Stimulated activated CD4-positive, alpha-beta T cell treated with anti-CD3 and anti-CD28 coated beads, Interleukin-4, amount 100 ng/mL, for 4 hours (primary cell): Measurements from ENCODE around the gene SHISA9.

Source experiments
- DNase-seq, 2 experiments: peaks; one replicate each; pipeline ENCODE4 v3.0.0-alpha.2; 2020

Gene SHISA9

GRCh38 chr16:13081825-13082331, 180.5 kb downstream of the SHISA9 start:
- no peak for DNase-seq

- no peak for DNase-seq
Observed at GRCh38 chr16:13083681-13084080, 182.3 kb downstream of the SHISA9 start.

- DNase-seq: no peak
Observed at GRCh38 chr16:13084331-13084730, 182.9 kb downstream of the SHISA9 start.

DNA sequence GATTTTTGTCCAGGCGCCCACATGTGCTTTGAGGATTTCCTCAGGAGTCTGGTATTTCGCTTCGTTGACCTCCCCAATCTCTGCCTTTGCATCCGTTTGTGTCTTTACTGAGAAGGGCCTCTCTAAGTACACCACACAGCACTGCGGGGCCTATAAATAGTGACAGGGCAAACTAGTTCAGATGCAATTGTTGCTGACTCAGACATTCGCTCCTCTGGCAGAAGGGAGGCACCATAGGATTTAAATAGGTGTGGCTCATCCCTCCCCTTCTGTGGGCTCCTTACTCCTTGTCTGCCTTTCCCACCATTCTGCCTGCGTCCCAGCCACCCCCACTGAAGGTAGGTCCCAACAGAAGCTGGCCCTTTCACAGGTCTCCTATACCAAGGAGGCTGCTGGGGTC, 192.3 kb downstream of the SHISA9 start:
- no peak for DNase-seq

DNA sequence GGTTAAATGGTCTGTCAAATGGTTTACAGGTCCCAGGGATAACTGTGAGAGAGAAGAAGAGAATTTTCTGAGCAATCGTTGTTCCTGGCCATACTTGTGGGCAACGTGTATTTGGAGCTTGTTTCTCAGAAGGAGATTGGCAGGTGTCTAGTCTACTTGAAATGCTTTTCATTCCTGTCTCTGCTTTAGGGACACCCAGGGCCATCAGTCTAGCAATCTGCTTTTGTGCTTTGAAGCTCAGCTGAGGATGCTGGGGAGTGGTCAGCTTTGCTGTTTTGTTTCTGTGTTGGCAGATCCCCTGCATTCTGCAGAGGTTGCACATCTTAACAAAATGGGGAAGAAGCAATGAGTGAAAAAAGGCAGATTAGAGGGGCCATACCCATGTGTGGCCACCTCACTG, 193.7 kb downstream of the SHISA9 start:
- no peak for DNase-seq

DNA sequence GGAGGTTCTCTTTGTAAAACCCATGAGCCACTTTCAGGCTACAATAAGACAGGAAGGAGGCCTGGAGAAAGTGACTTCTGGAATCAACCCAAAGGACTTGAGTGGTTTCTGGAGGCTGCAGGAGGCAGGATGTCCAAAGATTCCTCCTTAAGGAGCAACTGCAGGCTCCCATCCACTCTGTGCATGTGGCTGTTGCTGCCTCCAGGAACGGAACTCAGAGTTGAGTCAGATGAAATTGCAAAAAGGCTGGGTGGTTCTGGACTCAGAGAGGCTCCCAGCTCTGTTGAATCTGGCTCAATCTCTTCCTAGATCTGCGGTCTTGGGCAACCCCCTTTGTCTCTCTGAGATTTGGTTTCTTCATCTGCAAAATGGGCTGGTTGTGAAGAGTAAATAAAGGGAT, 197.1 kb downstream of the SHISA9 start:
- no peak for DNase-seq

DNA sequence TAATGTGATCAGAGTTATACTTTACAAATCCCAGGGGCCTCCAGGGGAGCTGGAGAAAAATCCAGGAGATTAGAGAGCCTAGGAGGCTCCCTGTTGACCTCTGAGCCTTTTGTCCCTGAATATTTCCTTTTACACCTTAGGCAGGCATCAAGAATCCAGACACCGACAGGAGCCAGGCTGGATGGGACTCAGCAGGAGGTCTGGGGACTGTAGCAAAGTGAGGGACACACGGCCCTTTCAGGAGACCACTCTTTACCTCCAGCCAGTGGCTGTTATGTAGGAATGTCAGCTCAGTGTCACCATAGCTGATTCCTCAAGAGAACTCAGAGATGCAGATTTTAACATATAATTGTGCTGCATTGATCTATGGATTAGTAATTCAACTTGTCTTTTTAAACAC, 198.4 kb downstream of the SHISA9 start:
- no peak for DNase-seq

- DNase-seq: no peak
Observed at GRCh38 chr16:13100970-13101369, 199.6 kb downstream of the SHISA9 start.

DNA sequence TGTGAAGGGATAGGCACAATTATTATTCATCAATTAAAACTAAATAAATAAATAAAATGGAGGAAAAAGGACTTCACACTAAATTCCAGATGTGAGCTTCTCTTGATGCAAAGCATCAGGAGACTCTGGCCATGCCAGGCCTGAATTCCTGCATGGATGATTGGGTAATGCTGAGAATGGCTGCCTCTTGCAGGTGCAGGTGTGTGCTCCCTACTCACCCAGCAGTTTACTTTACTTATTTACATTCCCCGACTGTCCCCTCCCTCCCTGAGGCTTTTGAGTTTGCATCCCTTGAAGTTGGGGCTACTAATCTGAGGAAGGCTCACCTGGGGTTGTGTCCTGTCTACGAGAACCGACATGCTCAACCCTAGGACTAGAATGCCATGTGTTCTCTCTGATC, 200.4 kb downstream of the SHISA9 start:
- DNase-seq: no peak

- DNase-seq: no peak
Observed at GRCh38 chr16:13102401-13102800, 201.0 kb downstream of the SHISA9 start.

DNA sequence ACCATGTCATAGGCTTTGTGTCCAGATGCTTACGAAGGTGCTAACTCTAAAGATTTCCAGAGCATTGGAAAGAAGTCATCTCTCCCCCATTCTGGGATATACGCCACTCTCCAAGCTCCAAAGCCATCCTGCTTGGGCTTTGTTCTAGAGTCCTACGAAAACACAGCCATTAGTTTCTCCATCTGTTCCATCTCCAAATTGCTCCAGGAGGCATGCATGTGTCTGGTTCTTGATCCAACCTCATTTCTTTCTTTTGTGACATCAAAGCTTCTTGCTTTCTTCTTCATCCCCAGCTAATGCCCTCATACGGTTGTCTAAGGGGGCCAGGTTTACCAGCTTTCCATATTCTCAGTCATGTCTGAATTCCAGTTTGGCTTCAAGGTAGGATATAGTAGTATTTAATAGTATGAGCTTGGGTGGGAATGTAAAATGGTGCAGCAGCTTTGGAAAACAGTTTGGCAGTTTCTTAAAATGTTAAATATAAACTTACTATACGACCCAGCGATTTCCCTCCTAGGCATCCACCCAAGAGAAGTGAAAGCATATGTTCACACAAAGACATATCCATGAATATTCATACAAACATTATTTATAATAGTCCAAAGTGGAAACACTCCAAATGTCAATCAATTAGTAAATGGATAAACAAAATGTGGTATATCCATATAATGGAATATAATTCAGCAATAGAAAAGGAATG, 202.6 kb downstream of the SHISA9 start:
- no peak for DNase-seq

- no peak for DNase-seq
Observed at GRCh38 chr16:13104772-13105171, 203.4 kb downstream of the SHISA9 start.

DNA sequence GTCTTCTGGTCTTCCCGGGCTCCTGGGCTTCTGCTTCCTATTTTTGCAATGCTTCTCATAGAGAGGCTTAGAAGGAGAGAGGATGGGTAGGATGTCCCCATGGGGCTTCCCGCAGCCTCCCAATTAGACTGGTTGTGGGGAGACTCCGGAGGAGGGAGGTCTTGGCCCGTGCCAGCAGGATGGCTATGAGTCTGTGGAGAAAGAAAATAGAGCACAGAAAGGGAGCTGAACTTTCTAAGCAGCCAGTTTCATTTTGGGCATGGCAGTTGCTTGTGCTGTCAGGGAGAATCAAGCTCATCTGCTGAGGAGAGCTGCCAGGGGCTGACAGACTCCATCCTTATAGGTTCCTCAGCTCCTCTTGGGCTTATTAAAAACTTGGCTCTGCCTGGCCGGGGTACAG, 204.0 kb downstream of the SHISA9 start:
- DNase-seq: no peak

DNA sequence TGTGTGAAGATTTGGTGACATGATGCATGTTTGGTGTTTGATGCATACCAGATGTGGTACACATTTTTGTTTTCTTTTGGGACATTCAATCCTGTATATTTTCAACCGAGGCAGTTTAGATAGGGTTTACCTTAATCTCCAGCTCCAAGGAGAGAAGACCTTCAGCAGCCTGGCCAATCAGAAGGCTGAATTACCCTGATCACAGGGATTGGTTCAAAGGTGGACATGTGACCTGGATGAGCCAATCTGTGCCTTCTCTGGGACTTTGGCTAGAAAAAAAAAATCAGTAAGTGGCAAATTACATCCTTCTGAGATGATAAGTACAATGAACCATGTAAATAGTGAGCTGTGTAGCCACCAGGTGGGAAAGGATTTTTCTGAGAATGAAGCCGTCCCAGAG, 205.1 kb downstream of the SHISA9 start:
- no peak for DNase-seq

GRCh38 chr16:13108126-13108525, 206.7 kb downstream of the SHISA9 start:
- no peak for DNase-seq

GRCh38 chr16:13109171-13109570, 207.8 kb downstream of the SHISA9 start:
- DNase-seq: no peak

DNA sequence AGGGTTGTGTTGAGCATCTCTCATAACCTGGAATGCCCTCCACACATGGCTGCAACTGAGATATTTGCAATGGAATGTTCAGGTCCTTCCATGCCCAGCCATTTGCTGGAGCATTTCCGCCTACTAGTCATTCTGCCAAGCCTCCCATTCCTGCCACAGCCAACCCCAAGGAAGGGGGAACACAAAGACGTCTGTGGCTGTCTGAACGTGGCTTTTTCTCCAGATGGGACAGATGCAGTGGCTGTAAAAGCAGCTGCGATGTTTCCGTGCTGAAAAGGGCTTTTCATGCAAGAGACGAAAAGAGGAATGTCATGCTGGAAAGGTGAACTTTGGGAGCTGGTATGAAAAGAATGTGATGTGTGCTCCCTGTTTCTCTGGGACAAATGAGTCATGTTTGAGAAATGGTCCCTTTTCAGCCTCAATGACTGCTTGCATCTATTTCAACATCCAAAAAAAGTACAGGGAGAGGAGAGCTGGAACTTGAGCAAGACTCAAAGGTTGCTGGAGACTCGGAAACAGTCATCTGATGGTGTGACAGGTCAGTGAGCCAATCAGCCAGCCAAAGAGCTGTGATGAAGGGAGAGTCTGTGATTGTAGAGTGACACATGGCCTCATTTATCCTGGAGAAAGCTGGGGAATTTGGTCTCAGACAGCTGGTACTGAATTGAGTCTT, 208.9 kb downstream of the SHISA9 start:
- DNase-seq: no peak

DNA sequence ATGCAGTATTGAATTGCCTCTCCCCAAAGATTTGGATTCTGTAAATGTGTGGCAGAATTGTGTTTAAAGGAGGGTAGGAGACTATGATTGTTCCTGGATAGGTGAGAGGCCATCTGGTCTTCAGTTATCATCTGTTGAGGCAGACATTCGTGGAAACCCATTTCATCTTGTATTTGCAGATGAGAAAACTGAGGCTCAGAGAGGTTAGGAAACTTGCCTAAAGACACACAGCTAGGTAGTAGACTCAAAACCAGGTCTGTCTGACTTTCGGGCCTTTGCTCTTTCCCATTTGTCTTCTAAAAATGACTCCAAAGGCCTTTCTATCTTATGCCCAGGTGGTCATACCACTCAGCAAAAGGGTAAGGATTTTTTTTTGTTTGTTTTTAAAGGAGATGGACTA, 210.3 kb downstream of the SHISA9 start:
- DNase-seq: no peak

DNA sequence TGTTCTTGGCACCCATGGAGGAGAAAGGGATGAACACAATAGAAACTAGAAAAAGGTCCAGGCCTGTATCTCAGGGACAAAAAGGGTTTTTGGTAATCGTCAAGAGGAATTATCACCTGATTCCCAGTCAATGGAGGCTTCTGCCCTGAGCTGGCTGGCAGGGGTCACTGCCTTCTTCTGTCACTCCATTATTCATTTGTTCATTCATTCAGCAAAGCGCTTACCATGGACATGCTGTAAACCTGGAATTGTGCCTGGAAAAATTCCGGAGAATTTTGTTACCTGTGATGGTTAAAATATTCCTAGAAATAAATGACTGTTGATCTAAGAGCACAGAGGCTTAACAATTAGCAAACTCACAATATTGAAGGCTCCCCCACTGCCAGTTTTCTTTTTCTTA, 212.3 kb downstream of the SHISA9 start:
- no peak for DNase-seq

- DNase-seq: no peak
Observed at GRCh38 chr16:13118091-13118490, 216.7 kb downstream of the SHISA9 start.

GRCh38 chr16:13120091-13120490, 218.7 kb downstream of the SHISA9 start:
- no peak for DNase-seq

DNA sequence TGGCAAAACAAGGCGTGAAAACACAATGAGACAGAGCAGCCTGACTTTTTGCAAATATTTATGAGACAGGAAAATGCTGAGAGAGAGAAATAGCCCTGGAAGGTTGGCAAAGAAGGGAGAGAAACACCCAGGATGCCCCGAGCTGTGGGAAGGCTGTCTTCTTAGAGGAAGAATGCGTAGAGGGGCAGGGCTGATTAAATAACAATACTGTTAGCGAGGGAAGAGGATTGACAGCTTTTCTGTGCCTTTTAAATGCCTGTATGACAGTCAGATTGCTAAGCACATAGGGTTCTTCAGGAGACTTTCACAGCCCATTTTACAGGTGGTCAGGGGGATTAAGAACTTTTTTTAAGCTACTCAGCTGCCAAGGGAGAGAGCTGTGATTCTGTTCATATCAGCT, 219.2 kb downstream of the SHISA9 start:
- DNase-seq: no peak

DNA sequence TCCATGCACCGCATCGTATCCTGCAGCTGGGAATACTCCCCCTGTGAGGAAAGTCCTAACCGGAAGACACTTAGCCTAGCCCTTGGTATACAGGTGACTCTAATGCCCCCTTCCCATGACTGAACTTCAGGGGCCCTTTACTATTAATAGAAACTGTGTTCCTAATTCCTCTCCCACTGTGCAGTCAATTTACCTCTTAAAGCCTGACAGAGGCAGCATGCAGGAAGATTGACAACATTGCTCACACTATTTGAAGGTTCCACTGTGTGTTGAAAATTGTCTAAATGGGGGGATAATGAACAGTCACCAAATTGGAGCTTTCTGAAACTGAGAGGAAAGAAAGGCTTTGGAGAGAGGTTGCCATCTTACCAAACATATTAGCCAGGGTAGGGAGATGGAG, 222.6 kb downstream of the SHISA9 start:
- DNase-seq: no peak

DNA sequence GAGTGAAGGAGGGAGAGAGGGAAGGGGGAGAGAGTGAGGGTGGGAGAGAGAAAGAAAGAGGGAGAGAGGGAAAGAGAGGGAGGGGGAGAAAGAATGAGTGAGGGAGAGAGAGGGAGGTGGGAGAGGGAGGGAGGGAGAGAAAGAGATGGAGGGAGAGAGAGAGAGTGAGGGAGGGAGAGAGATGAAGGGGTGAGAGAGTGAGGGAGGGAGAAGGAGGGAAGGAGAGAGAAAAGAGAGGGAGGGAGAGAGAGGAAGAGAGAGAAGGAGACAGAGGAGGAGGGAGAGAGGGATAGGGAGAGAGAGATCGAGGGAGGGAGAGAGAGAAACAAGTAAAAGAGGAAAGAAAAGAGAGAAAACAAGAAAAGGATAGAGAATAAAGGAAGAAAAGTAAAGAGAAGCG, 225.7 kb downstream of the SHISA9 start:
- no peak for DNase-seq

DNA sequence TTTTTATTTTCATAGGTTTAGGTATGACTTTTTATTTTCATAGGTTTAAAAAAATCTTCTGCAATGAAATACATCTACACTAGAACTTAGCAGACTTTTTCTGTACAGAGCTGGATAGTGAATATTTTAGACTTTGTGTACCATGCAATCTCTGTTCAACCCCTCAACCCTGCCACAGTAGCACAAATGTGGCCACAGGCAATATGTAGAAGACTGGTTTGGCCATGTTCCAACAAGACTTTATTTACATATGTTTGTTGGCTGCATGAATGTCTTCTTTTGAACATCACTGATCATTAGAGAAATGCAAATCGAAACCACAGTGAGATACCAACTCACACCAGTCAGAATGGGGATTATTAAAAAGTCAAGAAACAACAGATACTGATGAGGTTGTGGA, 229.2 kb downstream of the SHISA9 start:
- no peak for DNase-seq
